ENCODE results near the gene CUL4B.
A peak's percentile ranks its signal among the peaks of the same experiment; 100 is the strongest.

DNA sequence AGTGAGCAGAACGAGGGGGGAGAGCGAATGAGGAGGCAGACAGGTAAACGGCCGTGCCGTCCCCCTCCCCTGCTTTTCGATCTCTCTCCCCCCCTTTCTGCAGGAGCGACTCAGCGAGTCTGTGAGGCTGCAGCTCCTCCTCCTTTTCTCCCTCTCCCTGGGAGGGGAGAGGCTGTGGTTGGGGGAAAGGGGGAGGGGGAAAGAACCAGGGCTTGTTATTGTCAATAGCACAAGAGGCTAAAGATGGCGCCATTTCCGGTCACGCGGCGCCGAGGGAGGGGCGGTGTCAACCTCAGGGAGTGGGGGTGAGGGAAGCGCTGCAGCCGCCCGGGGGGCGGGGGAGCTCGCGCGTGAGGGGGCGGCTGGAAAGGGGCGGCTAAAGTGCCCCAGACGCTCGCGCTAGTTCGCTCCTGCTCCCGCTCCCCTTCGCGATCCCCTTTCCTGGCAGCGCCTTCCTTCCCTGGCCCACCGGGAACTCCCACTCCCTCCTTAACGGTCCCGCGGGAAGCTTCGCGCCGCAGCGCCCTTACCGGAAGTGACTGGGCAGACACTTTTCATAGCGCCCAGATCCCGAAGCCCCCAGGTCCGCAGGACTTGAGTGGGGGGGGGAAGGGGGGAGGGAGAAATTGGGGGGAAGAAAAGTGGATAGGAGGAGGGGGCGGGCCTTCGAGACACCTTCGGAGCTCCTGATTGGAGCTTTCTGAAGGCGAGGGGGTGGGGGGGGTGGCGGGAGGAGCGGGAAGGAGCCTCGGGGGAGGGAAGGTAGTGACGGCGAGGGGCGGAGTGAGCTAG, at the start of gene CUL4B:
- TF ChIP-seq, protein P1, sequence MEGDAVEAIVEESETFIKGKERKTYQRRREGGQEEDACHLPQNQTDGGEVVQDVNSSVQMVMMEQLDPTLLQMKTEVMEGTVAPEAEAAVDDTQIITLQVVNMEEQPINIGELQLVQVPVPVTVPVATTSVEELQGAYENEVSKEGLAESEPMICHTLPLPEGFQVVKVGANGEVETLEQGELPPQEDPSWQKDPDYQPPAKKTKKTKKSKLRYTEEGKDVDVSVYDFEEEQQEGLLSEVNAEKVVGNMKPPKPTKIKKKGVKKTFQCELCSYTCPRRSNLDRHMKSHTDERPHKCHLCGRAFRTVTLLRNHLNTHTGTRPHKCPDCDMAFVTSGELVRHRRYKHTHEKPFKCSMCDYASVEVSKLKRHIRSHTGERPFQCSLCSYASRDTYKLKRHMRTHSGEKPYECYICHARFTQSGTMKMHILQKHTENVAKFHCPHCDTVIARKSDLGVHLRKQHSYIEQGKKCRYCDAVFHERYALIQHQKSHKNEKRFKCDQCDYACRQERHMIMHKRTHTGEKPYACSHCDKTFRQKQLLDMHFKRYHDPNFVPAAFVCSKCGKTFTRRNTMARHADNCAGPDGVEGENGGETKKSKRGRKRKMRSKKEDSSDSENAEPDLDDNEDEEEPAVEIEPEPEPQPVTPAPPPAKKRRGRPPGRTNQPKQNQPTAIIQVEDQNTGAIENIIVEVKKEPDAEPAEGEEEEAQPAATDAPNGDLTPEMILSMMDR (IDR thresholded peaks at IDR 0.05; ENCODE audit: insufficient read depth, low read length), result no peak
- TF ChIP-seq POLR2AphosphoS5 (IDR thresholded peaks at IDR 0.05; ENCODE audit: low read depth), result peak; percentile 42; the same call in 1 of the 2 replicates
- TF ChIP-seq, protein P2, sequence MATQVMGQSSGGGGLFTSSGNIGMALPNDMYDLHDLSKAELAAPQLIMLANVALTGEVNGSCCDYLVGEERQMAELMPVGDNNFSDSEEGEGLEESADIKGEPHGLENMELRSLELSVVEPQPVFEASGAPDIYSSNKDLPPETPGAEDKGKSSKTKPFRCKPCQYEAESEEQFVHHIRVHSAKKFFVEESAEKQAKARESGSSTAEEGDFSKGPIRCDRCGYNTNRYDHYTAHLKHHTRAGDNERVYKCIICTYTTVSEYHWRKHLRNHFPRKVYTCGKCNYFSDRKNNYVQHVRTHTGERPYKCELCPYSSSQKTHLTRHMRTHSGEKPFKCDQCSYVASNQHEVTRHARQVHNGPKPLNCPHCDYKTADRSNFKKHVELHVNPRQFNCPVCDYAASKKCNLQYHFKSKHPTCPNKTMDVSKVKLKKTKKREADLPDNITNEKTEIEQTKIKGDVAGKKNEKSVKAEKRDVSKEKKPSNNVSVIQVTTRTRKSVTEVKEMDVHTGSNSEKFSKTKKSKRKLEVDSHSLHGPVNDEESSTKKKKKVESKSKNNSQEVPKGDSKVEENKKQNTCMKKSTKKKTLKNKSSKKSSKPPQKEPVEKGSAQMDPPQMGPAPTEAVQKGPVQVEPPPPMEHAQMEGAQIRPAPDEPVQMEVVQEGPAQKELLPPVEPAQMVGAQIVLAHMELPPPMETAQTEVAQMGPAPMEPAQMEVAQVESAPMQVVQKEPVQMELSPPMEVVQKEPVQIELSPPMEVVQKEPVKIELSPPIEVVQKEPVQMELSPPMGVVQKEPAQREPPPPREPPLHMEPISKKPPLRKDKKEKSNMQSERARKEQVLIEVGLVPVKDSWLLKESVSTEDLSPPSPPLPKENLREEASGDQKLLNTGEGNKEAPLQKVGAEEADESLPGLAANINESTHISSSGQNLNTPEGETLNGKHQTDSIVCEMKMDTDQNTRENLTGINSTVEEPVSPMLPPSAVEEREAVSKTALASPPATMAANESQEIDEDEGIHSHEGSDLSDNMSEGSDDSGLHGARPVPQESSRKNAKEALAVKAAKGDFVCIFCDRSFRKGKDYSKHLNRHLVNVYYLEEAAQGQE (IDR thresholded peaks at IDR 0.05; ENCODE audit: insufficient replicate concordance, low read depth), result no peak
- no peak for TF ChIP-seq GABPA (IDR thresholded peaks at IDR 0.05; ENCODE audit: low read depth)
